ENCODE measurements around the gene CAPN8. TPM values are rescaled to one million over a fixed set of nuclear protein-coding genes. Genes with fewer than 3 reads are reported as not detected.

CAPN8 gene
- total RNA-seq, 1 donor from 2014 or later: 0.63 TPM

GRCh38 chr1:223708651-223709268 is 43.3 kb upstream of the CAPN8 start:
- H3K4me1 Mint-ChIP-seq: peaks cover 49% of the 10 kb centered on the region
- peak overlapping the region; percentile 54 for H3K27ac Mint-ChIP-seq
- no peaks in the 10 kb centered on the region for H3K27me3 Mint-ChIP-seq (ENCODE audit: low read depth)
- H3K4me3 Mint-ChIP-seq: no peak overlapping the region
- H3K9me3 Mint-ChIP-seq: no peaks in the 10 kb centered on the region
- H3K36me3 Mint-ChIP-seq: no peaks in the 10 kb centered on the region
- no peak for DNase-seq (ENCODE audit: low spot score in 2 of 2, unreplicated experiment in 2 of 2)
- no peak for TF ChIP-seq CTCF (IDR thresholded peaks at IDR 0.05; ENCODE audit: unreplicated experiment)

GRCh38 chr1:223708001-223708359 is 42.5 kb upstream of the CAPN8 start:
- TF ChIP-seq CTCF (IDR thresholded peaks at IDR 0.05; ENCODE audit: unreplicated experiment): peak; percentile 51
- Mint-ChIP-seq H3K4me3 (no peak overlapping the region), H3K27ac (no peak overlapping the region), H3K36me3 (no peaks in the 10 kb centered on the region), H3K27me3 (ENCODE audit: low read depth) (no peaks in the 10 kb centered on the region), H3K4me1 (peaks cover 41% of the 10 kb centered on the region), H3K9me3 (no peaks in the 10 kb centered on the region)
- no peak for DNase-seq (ENCODE audit: low spot score in 2 of 2, unreplicated experiment in 2 of 2)

GRCh38 chr1:223707256-223708000 is 41.9 kb upstream of the CAPN8 start:
- Mint-ChIP-seq H3K27ac (peak overlapping the region; percentile 93), H3K4me3 (no peak overlapping the region), H3K9me3 (no peaks in the 10 kb centered on the region), H3K27me3 (ENCODE audit: low read depth) (no peaks in the 10 kb centered on the region), H3K36me3 (no peaks in the 10 kb centered on the region), H3K4me1 (peaks cover 43% of the 10 kb centered on the region)
- no peak for TF ChIP-seq CTCF (IDR thresholded peaks at IDR 0.05; ENCODE audit: unreplicated experiment)
- no peak for DNase-seq (ENCODE audit: low spot score in 2 of 2, unreplicated experiment in 2 of 2)

- TF ChIP-seq CTCF (IDR thresholded peaks at IDR 0.05; ENCODE audit: unreplicated experiment): no peak
- Mint-ChIP-seq H3K27ac (peak overlapping the region; percentile 96), H3K36me3 (no peaks in the 10 kb centered on the region), H3K27me3 (ENCODE audit: low read depth) (no peaks in the 10 kb centered on the region), H3K9me3 (no peaks in the 10 kb centered on the region), H3K4me1 (peaks cover 46% of the 10 kb centered on the region), H3K4me3 (no peak overlapping the region)
- peak in 1 of 2 experiments; percentile 66 for DNase-seq (ENCODE audit: low spot score in 2 of 2, unreplicated experiment in 2 of 2)
Observed at GRCh38 chr1:223706077-223706973, 40.8 kb upstream of the CAPN8 start.

GRCh38 chr1:223704921-223705878 is 39.7 kb upstream of the CAPN8 start:
- H3K36me3 Mint-ChIP-seq: no peaks in the 10 kb centered on the region
- no peaks in the 10 kb centered on the region for H3K27me3 Mint-ChIP-seq (ENCODE audit: low read depth)
- peaks cover 57% of the 10 kb centered on the region for H3K4me1 Mint-ChIP-seq
- no peaks in the 10 kb centered on the region for H3K9me3 Mint-ChIP-seq
- no peak overlapping the region for H3K4me3 Mint-ChIP-seq
- peak overlapping the region; percentile 96 for H3K27ac Mint-ChIP-seq
- TF ChIP-seq CTCF (IDR thresholded peaks at IDR 0.05; ENCODE audit: unreplicated experiment): no peak
- DNase-seq (ENCODE audit: low spot score in 2 of 2, unreplicated experiment in 2 of 2): no peak
